Lower leg skin (tissue), 3 donors: ENCODE results near the gene SLC41A3.

Experiments used
- CTCF ChIP-seq, 3 donors: fragments of 450-650 bp; IDR thresholded peaks; one replicate each; pipeline ENCODE4 v1.5.1; 2016; ENCODE audit warnings: antibody characterized with exemption in 3 of 3, mild to moderate bottlenecking in 3 of 3, moderate library complexity in 2 of 3
- POLR2A ChIP-seq, 2 donors: fragments of 450-650 bp; IDR thresholded peaks; one replicate each; pipeline ENCODE4 v1.6.1; 2016 to 2017; ENCODE audit warnings: antibody characterized with exemption in 2 of 2, mild to moderate bottlenecking in 1 of 2, moderate library complexity in 1 of 2

GRCh38 chr3:126109146-126109879 is 25.4 kb upstream of the SLC41A3 start:
- TF ChIP-seq CTCF (IDR thresholded peaks at IDR 0.05) (no peak), POLR2A (IDR thresholded peaks at IDR 0.05) (no peak)
